Mesenchymal stem cell (in vitro differentiated cells and primary cell): ENCODE measurements around the gene ZNF532.
"Not testable (repeated sequence)": the region's sequence is repeated elsewhere in the genome, so short reads cannot be mapped to it uniquely, and the experiment has no call there.

Source experiments
- DNase-seq: peaks from one replicate; pipeline ENCODE4 v3.0.0-alpha.2; 2013
- H2AFZ ChIP-seq: one replicate; pipeline ENCODE4 v1.6.1; 2013; ENCODE audit warnings: low read depth, mild to moderate bottlenecking, control low read depth, inconsistent platforms, low read length, moderate library complexity
- H2AK5ac ChIP-seq: 2 replicates; pipeline ENCODE4 v1.6.1; 2013; ENCODE audit warnings: low read length, moderate library complexity, mild to moderate bottlenecking, inconsistent platforms; ENCODE audit not compliant: severe bottlenecking
- H2BK120ac ChIP-seq: one replicate; pipeline ENCODE4 v1.6.1; 2013; ENCODE audit warnings: low read depth, mild to moderate bottlenecking, inconsistent platforms, low read length, moderate library complexity
- H2BK12ac ChIP-seq, 2 experiments: one replicate each; pipeline ENCODE4 v1.6.1; 2013; ENCODE audit warnings: inconsistent platforms in 2 of 2, low read length in 2 of 2, mild to moderate bottlenecking in 2 of 2, moderate library complexity in 2 of 2, control low read depth in 1 of 2
- H2BK15ac ChIP-seq: one replicate; pipeline ENCODE4 v1.6.1; 2013; ENCODE audit warnings: mild to moderate bottlenecking, low read depth, inconsistent platforms; ENCODE audit not compliant: poor library complexity, severe bottlenecking
- H2BK5ac ChIP-seq: 2 replicates; pipeline ENCODE4 v1.6.1; 2013; ENCODE audit warnings: low read depth, mild to moderate bottlenecking, low read length, control low read depth, inconsistent platforms; ENCODE audit not compliant: poor library complexity, severe bottlenecking
- H3K14ac ChIP-seq, 2 experiments: one replicate each; pipeline ENCODE4 v1.6.1; 2013; ENCODE audit warnings: inconsistent platforms in 2 of 2, low read length in 2 of 2, control low read depth in 1 of 2, mild to moderate bottlenecking in 1 of 2, moderate library complexity in 1 of 2
- H3K18ac ChIP-seq, 2 experiments: one replicate each; pipeline ENCODE4 v1.6.1; 2013; ENCODE audit warnings: inconsistent platforms in 2 of 2, low read length in 2 of 2, control low read depth in 1 of 2, low read depth in 1 of 2, mild to moderate bottlenecking in 1 of 2
- H3K23ac ChIP-seq, 2 experiments: one replicate each; pipeline ENCODE4 v1.6.1; 2013; ENCODE audit warnings: inconsistent platforms in 2 of 2, low read length in 2 of 2, mild to moderate bottlenecking in 2 of 2, moderate library complexity in 2 of 2, control low read depth in 1 of 2
- H3K27ac ChIP-seq: 2 replicates; pipeline ENCODE4 v1.5.1; 2013; ENCODE audit warnings: mild to moderate bottlenecking, moderate library complexity, low read length, control low read depth, inconsistent platforms; ENCODE audit not compliant: poor library complexity, severe bottlenecking
- H3K27me3 ChIP-seq, 2 experiments: 2 replicates each; pipeline versions ENCODE4 v1.6.1 to v1.7.0; 2013; ENCODE audit warnings: low read length in 2 of 2, mild to moderate bottlenecking in 2 of 2, moderate library complexity in 2 of 2, control low read depth in 1 of 2, inconsistent platforms in 1 of 2; ENCODE audit not compliant: control insufficient read depth in 1 of 2, insufficient read depth in 1 of 2
- H3K36me3 ChIP-seq, 2 experiments: 2 replicates each; pipeline versions ENCODE4 v1.6.1 to v1.7.0; 2013; ENCODE audit warnings: low read length in 2 of 2, control low read depth in 1 of 2, inconsistent platforms in 1 of 2, low read depth in 1 of 2, mild to moderate bottlenecking in 1 of 2; ENCODE audit not compliant: insufficient read depth in 2 of 2, control insufficient read depth in 1 of 2
- H3K4ac ChIP-seq, 2 experiments: one replicate each; pipeline ENCODE4 v1.6.1; 2013; ENCODE audit warnings: inconsistent platforms in 2 of 2, low read length in 2 of 2, mild to moderate bottlenecking in 2 of 2, moderate library complexity in 2 of 2, control low read depth in 1 of 2, low read depth in 1 of 2
- H3K4me1 ChIP-seq: 2 replicates; pipeline ENCODE4 v1.6.1; 2013; ENCODE audit warnings: low read depth, low read length, control low read depth; ENCODE audit not compliant: control insufficient read depth, insufficient read depth
- H3K4me2 ChIP-seq: 2 replicates; pipeline ENCODE4 v1.6.1; 2013; ENCODE audit warnings: low read length, mild to moderate bottlenecking, inconsistent platforms; ENCODE audit not compliant: poor library complexity, severe bottlenecking
- H3K4me3 ChIP-seq, 2 experiments: 2 replicates each; pipeline versions ENCODE4 v1.5.1 to v1.7.0; 2013; ENCODE audit warnings: low read length in 2 of 2, mild to moderate bottlenecking in 2 of 2, control low read depth in 1 of 2, low read depth in 1 of 2; ENCODE audit not compliant: insufficient read depth in 1 of 2
- H3K79me1 ChIP-seq: replicated peaks from 2 replicates; pipeline ENCODE4 v1.6.1; 2013; ENCODE audit warnings: mild to moderate bottlenecking, control low read depth, low read length, inconsistent platforms; ENCODE audit not compliant: poor library complexity, severe bottlenecking
- H3K9ac ChIP-seq: 2 replicates; pipeline ENCODE4 v1.7.0; 2013; ENCODE audit warnings: mild to moderate bottlenecking, low read length, moderate library complexity
- H3K9me3 ChIP-seq: 2 replicates; pipeline ENCODE4 v1.7.0; 2013; ENCODE audit warnings: mild to moderate bottlenecking, low read length; ENCODE audit not compliant: control insufficient read depth
- H4K8ac ChIP-seq: one replicate; pipeline ENCODE4 v1.6.1; 2013; ENCODE audit warnings: inconsistent platforms, mild to moderate bottlenecking, low read length, moderate library complexity
- H4K91ac ChIP-seq: one replicate; pipeline ENCODE4 v1.6.1; 2013; ENCODE audit warnings: mild to moderate bottlenecking, low read length, inconsistent platforms
- WGBS: methylation state at CpG from one replicate; pipeline ENCODE4 v1.1.7; 2013; ENCODE audit warnings: mixed read lengths; 5-methylcytosine and 5-hydroxymethylcytosine counted together

ZNF532 gene

DNA sequence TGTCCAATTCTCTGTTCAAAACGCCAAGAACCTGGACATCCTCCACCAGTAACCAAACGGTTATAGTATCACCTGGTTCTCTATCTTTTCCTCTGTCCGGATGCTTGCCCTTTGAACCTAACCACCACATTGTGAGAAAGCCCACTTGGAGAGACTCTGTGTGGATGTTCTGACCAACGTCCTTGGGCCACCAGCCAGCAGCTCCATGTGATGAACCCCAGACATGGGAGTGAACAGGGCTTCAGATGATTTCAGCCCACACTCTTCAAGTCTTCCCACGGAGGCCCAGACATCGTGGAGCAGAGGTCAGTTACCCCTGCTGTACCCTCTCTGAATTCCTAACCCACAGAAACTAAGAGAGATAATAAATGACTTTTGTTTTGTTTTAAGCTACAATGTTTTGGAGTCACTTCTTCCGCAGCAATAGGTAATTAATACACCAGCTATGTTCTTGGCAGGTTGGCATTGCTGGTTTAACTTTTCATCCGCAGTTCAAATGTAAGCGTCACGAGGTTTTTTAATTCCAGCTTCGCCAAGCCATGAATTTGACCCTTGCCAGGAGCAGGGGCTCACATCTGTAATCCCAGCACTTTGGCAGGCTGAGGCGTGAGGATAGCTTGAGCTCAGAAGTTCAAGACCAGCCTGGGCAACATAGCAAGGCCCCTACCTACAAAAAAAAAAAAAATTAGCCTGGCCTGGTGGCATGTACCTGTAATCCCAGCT lies 36.1 kb upstream of the ZNF532 start:
- WGBS: 88% methylated on average over 10 of the region's 12 CpGs
- no peak overlapping the region for H3K4me3 ChIP-seq
- no peak overlapping the region for H4K91ac ChIP-seq
- no peak overlapping the region for H3K4ac ChIP-seq
- no peak overlapping the region for H2AFZ ChIP-seq
- no peaks in the 10 kb centered on the region for H3K4me1 ChIP-seq
- H3K4me2 ChIP-seq: no peak overlapping the region
- no peak overlapping the region for H2BK120ac ChIP-seq
- H2AK5ac ChIP-seq: no peak overlapping the region
- H3K27ac ChIP-seq: no peak overlapping the region
- H2BK15ac ChIP-seq: no peak overlapping the region
- no peak overlapping the region for H3K9ac ChIP-seq
- H3K79me1 ChIP-seq: no peaks in the 10 kb centered on the region
- H3K18ac ChIP-seq: no peak overlapping the region
- no peaks in the 10 kb centered on the region for H3K9me3 ChIP-seq
- no peaks in the 10 kb centered on the region for H3K27me3 ChIP-seq
- no peaks in the 10 kb centered on the region for H3K36me3 ChIP-seq
- H4K8ac ChIP-seq: no peak overlapping the region
- H2BK5ac ChIP-seq: no peak overlapping the region
- no peak overlapping the region for H3K23ac ChIP-seq
- no peak overlapping the region for H2BK12ac ChIP-seq
- H3K14ac ChIP-seq: no peak overlapping the region
- DNase-seq: no peak

- H4K8ac ChIP-seq: no peak overlapping the region
- H3K4ac ChIP-seq: no peak overlapping the region
- H3K4me1 ChIP-seq: no peaks in the 10 kb centered on the region
- no peaks in the 10 kb centered on the region for H3K9me3 ChIP-seq
- H4K91ac ChIP-seq: no peak overlapping the region
- DNase-seq: no peak
- no peaks in the 10 kb centered on the region for H3K79me1 ChIP-seq
- 91% methylated on average over 3 of the region's 3 CpGs for WGBS
- H2BK5ac ChIP-seq: no peak overlapping the region
- no peaks in the 10 kb centered on the region for H3K36me3 ChIP-seq
- no peak overlapping the region for H3K23ac ChIP-seq
- H2BK120ac ChIP-seq: no peak overlapping the region
- H2BK15ac ChIP-seq: no peak overlapping the region
- no peaks in the 10 kb centered on the region for H3K27me3 ChIP-seq
- no peak overlapping the region for H3K4me2 ChIP-seq
- H3K18ac ChIP-seq: no peak overlapping the region
- no peak overlapping the region for H3K14ac ChIP-seq
- no peak overlapping the region for H3K9ac ChIP-seq
- H2AK5ac ChIP-seq: no peak overlapping the region
- H3K4me3 ChIP-seq: no peak overlapping the region
- H3K27ac ChIP-seq: no peak overlapping the region
- H2BK12ac ChIP-seq: no peak overlapping the region
- H2AFZ ChIP-seq: no peak overlapping the region
Measured at GRCh38 chr18:58829263-58829662, 35.4 kb upstream of the ZNF532 start.

- H3K23ac ChIP-seq, H3K4me3 ChIP-seq, H4K8ac ChIP-seq, H3K4me1 ChIP-seq, H4K91ac ChIP-seq, H2BK5ac ChIP-seq, H2BK15ac ChIP-seq, H2AFZ ChIP-seq, H2AK5ac ChIP-seq, H3K18ac ChIP-seq, H3K27me3 ChIP-seq, H3K14ac ChIP-seq, H3K4me2 ChIP-seq, H3K27ac ChIP-seq, H3K4ac ChIP-seq, H3K9ac ChIP-seq, H2BK12ac ChIP-seq, H2BK120ac ChIP-seq, H3K9me3 ChIP-seq, DNase-seq, H3K79me1 ChIP-seq, H3K36me3 ChIP-seq: not testable (repeated sequence)
- WGBS: 91% methylated on average over 3 of the region's 3 CpGs
Measured at GRCh38 chr18:58829886-58830285, 34.8 kb upstream of the ZNF532 start.

- no peak overlapping the region for H2BK5ac ChIP-seq
- no peaks in the 10 kb centered on the region for H3K9me3 ChIP-seq
- no peak overlapping the region for H3K9ac ChIP-seq
- H3K79me1 ChIP-seq: no peaks in the 10 kb centered on the region
- no peak overlapping the region for H3K18ac ChIP-seq
- WGBS: 70% methylated on average over 1 of the region's 1 CpG
- H3K4me2 ChIP-seq: no peak overlapping the region
- peak; percentile 71 for DNase-seq
- H3K4me3 ChIP-seq: no peak overlapping the region
- H2AK5ac ChIP-seq: no peak overlapping the region
- H3K4ac ChIP-seq: no peak overlapping the region
- H4K8ac ChIP-seq: no peak overlapping the region
- no peak overlapping the region for H2BK120ac ChIP-seq
- H3K36me3 ChIP-seq: no peaks in the 10 kb centered on the region
- no peak overlapping the region for H3K14ac ChIP-seq
- no peak overlapping the region for H3K23ac ChIP-seq
- H4K91ac ChIP-seq: no peak overlapping the region
- no peak overlapping the region for H2BK12ac ChIP-seq
- H2AFZ ChIP-seq: no peak overlapping the region
- H2BK15ac ChIP-seq: no peak overlapping the region
- H3K27me3 ChIP-seq: no peaks in the 10 kb centered on the region
- no peak overlapping the region for H3K27ac ChIP-seq
- H3K4me1 ChIP-seq: no peaks in the 10 kb centered on the region
Measured at GRCh38 chr18:58831606-58832005, 33.1 kb upstream of the ZNF532 start.
